Measurements from ENCODE around the gene TMEM44. TPM values are rescaled to one million over a fixed set of nuclear protein-coding genes. Genes with fewer than 3 reads are reported as not detected.

TMEM44 gene
- total and polyA plus RNA-seq, 9 of the 15 experiments (the other 6 are each of a cell fraction or from before 2014, with no cell fraction given), result 0.53 to 18.1 (median 11.3) TPM

- Histone ChIP-seq H4K20me1 (replicated peaks; ENCODE audit: control insufficient read depth, insufficient read depth, low read length) (no peaks in the 10 kb centered on the region), H3K9me1 (ENCODE audit: control insufficient read depth, insufficient read depth, low read length) (no peaks in the 10 kb centered on the region), H3K4me2 (ENCODE audit: insufficient read depth, low read length) (no peak overlapping the region), H3K36me3 (ENCODE audit: control insufficient read depth, insufficient read depth, low read length) (peaks cover 43% of the 10 kb centered on the region), H3K27ac (ENCODE audit: extremely low read depth, low read depth, low read length) (no peak overlapping the region), H3K9ac (ENCODE audit: insufficient read depth in 1 of 2, low read depth in 2 of 2, low read length in 2 of 2) (no peak overlapping the region), H3K9me3 (replicated peaks; ENCODE audit: control insufficient read depth, insufficient read depth, low read depth, low read length) (no peaks in the 10 kb centered on the region), H3K79me2 (ENCODE audit: control insufficient read depth, insufficient read depth, low read length) (no peaks in the 10 kb centered on the region), H3K4me3 (no peak overlapping the region), H3K27me3 (ENCODE audit: control insufficient read depth in 2 of 2, insufficient read depth in 2 of 2, low read length in 2 of 2) (no peaks in the 10 kb centered on the region), H2AFZ (ENCODE audit: low read depth, low read length) (no peak overlapping the region), H3K4me1 (replicated peaks in 1 of 2; ENCODE audit: control insufficient read depth in 2 of 2, insufficient read depth in 2 of 2, low read length in 2 of 2) (no peaks in the 10 kb centered on the region; a peak in 1 of 5 replicates)
- intact Hi-C loops (cut with micrococcal nuclease) (no loop called here), in situ Hi-C loops (cut with MboI) (no loop called here)
- ATAC-seq, result no peak
- POLR2A ChIA-PET, result interaction anchor here (1.2 to 1.3 kb wide), 2 partner anchors 10 to 15 kb away, joined by 5 read pairs; no protein-coding TSS in a partner anchor
- no TSS peak for BruUV-seq (replicated peaks)
- CTCF ChIA-PET (ENCODE audit: low intra/inter-chr PET ratio), result no interaction called here
- no peak for FAIRE-seq
- WGBS (ENCODE audit: insufficient coverage, low coverage, missing lambda C conversion rate), result 88% methylated on average over 10 of the region's 10 CpGs
- DNase-seq (ENCODE audit: extremely low read depth in 1 of 4, low spot score in 3 of 4), result no peak
- TF ChIP-seq CUX1 (CRISPR knock-in tag; IDR thresholded peaks at IDR 0.05), result no peak
- no peak for TF ChIP-seq TCF15 (CRISPR knock-in tag; IDR thresholded peaks at IDR 0.05)
- no peak for TF ChIP-seq ZNF655 (CRISPR knock-in tag; IDR thresholded peaks at IDR 0.05)
- no peak for TF ChIP-seq OTX1 (CRISPR knock-in tag; IDR thresholded peaks at IDR 0.05)
- TF ChIP-seq DMBX1 (CRISPR knock-in tag; IDR thresholded peaks at IDR 0.05; ENCODE audit: borderline replicate concordance), result no peak
- no peak for TF ChIP-seq ZC3H8 (IDR thresholded peaks at IDR 0.05)
- TF ChIP-seq CBX3 (IDR thresholded peaks at IDR 0.05; ENCODE audit: borderline replicate concordance in 1 of 2, low read length in 2 of 2), result no peak
- TF ChIP-seq SAFB2 (IDR thresholded peaks at IDR 0.05; ENCODE audit: borderline replicate concordance, low read depth, low read length, severe bottlenecking), result no peak
- TF ChIP-seq THAP7 (CRISPR knock-in tag; IDR thresholded peaks at IDR 0.05), result no peak
- TF ChIP-seq ZNF140 (CRISPR knock-in tag; IDR thresholded peaks at IDR 0.05), result no peak
- TF ChIP-seq TRIM25 (IDR thresholded peaks at IDR 0.05; ENCODE audit: borderline replicate concordance), result no peak
- no peak for TF ChIP-seq TGIF2 (CRISPR knock-in tag; IDR thresholded peaks at IDR 0.05)
These were observed 5.9 kb upstream of the TMEM44 start for GRCh38 chr3:194638991-194639605.
